ENCODE data around the gene AUTS2.

GRCh38 chr7:69839782-69840181 is 241.5 kb downstream of the AUTS2 start:
- TF ChIP-seq CTCF (IDR thresholded peaks at IDR 0.05; ENCODE audit: poor library complexity, severe bottlenecking) (no peak), EP300 (conservative IDR thresholded peaks at IDR 0.05; ENCODE audit: poor library complexity, severe bottlenecking) (no peak), REST (IDR thresholded peaks at IDR 0.05; ENCODE audit: borderline replicate concordance) (no peak), EZH2 (IDR thresholded peaks at IDR 0.05; ENCODE audit: borderline replicate concordance, insufficient read depth, low read length, poor library complexity, severe bottlenecking) (no peak), RAD21 (conservative IDR thresholded peaks at IDR 0.05) (no peak), MXI1 (conservative IDR thresholded peaks at IDR 0.05; ENCODE audit: poor library complexity, severe bottlenecking) (no peak), POLR2AphosphoS5 (IDR thresholded peaks at IDR 0.05) (no peak), SMC3 (conservative IDR thresholded peaks at IDR 0.05; ENCODE audit: poor library complexity) (no peak)
